T-helper 2 cell treated with Interferon-gamma antibody and Interleukin-4, amounts not matched to agents 100 ng/mL and 5 ng/mL, for 36 hours (primary cell): ENCODE results near the gene INSIG1. TPM values are rescaled to one million over a fixed set of nuclear protein-coding genes. Genes with fewer than 3 reads are reported as not detected.

Experiments
- intact Hi-C: fragments of 100-400 bp; cut with micrococcal nuclease; formaldehyde crosslinking; loops from one replicate; pipeline ENCODE4 v1.15.1; 2023
- total RNA-seq: library from RNA; stranded (reverse); gene quantifications from 2 replicates; pipeline ENCODE4 v1.2.3, GENCODE V29; 2022

INSIG1 gene
- total RNA-seq, 1 donor from 2014 or later = 105 TPM

- intact Hi-C loops = no loop called here
Observed at GRCh38 chr7:155265961-155266360, 31.7 kb upstream of the INSIG1 start.

- intact Hi-C loops = no loop called here
Observed at GRCh38 chr7:155266440-155266839, 31.2 kb upstream of the INSIG1 start.

- intact Hi-C loops = no loop called here
Observed at GRCh38 chr7:155267023-155267422, 30.7 kb upstream of the INSIG1 start.

- intact Hi-C loops = no loop called here
Observed at GRCh38 chr7:155267436-155267835, 30.2 kb upstream of the INSIG1 start.

GRCh38 chr7:155268211-155268610 is 29.5 kb upstream of the INSIG1 start:
- intact Hi-C loops = no loop called here

GRCh38 chr7:155268921-155269650 is 28.6 kb upstream of the INSIG1 start:
- intact Hi-C loops = no loop called here

GRCh38 chr7:155269766-155270585 is 27.7 kb upstream of the INSIG1 start:
- intact Hi-C loops = no loop called here

- intact Hi-C loops = loop anchor here (1.0 kb wide), 2 partner anchors 9 to 26 kb away; partner anchors contain the start of gene INSIG1
Observed at GRCh38 chr7:155270861-155271260, 26.8 kb upstream of the INSIG1 start.

GRCh38 chr7:155274633-155275355 is 22.9 kb upstream of the INSIG1 start:
- intact Hi-C loops = no loop called here

GRCh38 chr7:155276042-155276799 is 21.5 kb upstream of the INSIG1 start:
- intact Hi-C loops = no loop called here

- intact Hi-C loops = no loop called here
Observed at GRCh38 chr7:155276800-155277375, 20.8 kb upstream of the INSIG1 start.

GRCh38 chr7:155277385-155277994 is 20.2 kb upstream of the INSIG1 start:
- intact Hi-C loops = no loop called here

- intact Hi-C loops = no loop called here
Observed at GRCh38 chr7:155278921-155279320, 18.8 kb upstream of the INSIG1 start.

GRCh38 chr7:155279787-155280445 is 17.8 kb upstream of the INSIG1 start:
- intact Hi-C loops = loop anchor here (1.0 to 5.0 kb wide), 2 partner anchors 9 to 73 kb away; no protein-coding TSS in a partner anchor

- intact Hi-C loops = loop anchor here (1.0 to 5.0 kb wide), 2 partner anchors 9 to 73 kb away; no protein-coding TSS in a partner anchor
Observed at GRCh38 chr7:155280446-155281397, 17.0 kb upstream of the INSIG1 start.

- intact Hi-C loops = loop anchor here (5.0 kb wide), 1 partner anchor 74 kb away; no protein-coding TSS in a partner anchor
Observed at GRCh38 chr7:155281398-155281969, 16.2 kb upstream of the INSIG1 start.

GRCh38 chr7:155282671-155283070 is 15.0 kb upstream of the INSIG1 start:
- intact Hi-C loops = loop anchor here (2.0 to 5.0 kb wide), 2 partner anchors 14 to 75 kb away; partner anchors contain the start of gene INSIG1
